HepG2 (cell line): ENCODE results near the gene CCNDBP1. TPM values are rescaled to one million over a fixed set of nuclear protein-coding genes. Genes with fewer than 3 reads are reported as not detected.
"Not testable (repeated sequence)": the region's sequence is repeated elsewhere in the genome, so short reads cannot be mapped to it uniquely, and the experiment has no call there.

Source experiments
- ATAC-seq: fragments of 200-7000 bp; cut with Tn5 transposase; 3 replicates; pipeline ENCODE4 v1.9.1; 2020; ENCODE audit warnings: mild to moderate bottlenecking, moderate library complexity
- BruUV-seq: library from RNA; stranded (reverse); fragments of 400-500 nt; replicated peaks from 2 replicates; lab custom pipeline; 2021; lab: Mats Ljungman, UMichigan
- CTCF ChIA-PET: fragments of 300-600 bp; formaldehyde crosslinking; extraction: SDS; loops from one replicate; lab custom pipeline; 2021; ENCODE audit warnings: low total read pairs, inconsistent platforms, low intra/inter-chr PET ratio; lab: Yijun Ruan, JAX
- POLR2A ChIA-PET: fragments of 350-600 bp; sonication (Branson Sonifier 250); formaldehyde crosslinking; loops from one replicate; lab custom pipeline; 2020; ENCODE audit warnings: antibody characterized with exemption, inconsistent platforms; lab: Yijun Ruan, JAX
- DNase-seq: peaks from one replicate; pipeline ENCODE4 v3.0.0-alpha.2; 2015; ENCODE audit warnings: low spot score
- FAIRE-seq: peaks from 3 replicates; lab custom pipeline; 2011; peaks lifted over from hg19 to GRCh38; lab: Jason Lieb, UNC
- H2AFZ ChIP-seq: one replicate; pipeline ENCODE4 v1.6.1; 2011; ENCODE audit warnings: low read length, inconsistent platforms
- H3K27ac ChIP-seq: fragments of 300-600 bp; 3 replicates; pipeline ENCODE4 v1.8.0; 2011; ENCODE audit warnings: mixed run types, mild to moderate bottlenecking, mixed read lengths, low read length, inconsistent platforms; ENCODE audit not compliant: insufficient read depth; ENCODE audit errors: extremely low read length
- H3K27me3 ChIP-seq, 2 experiments: fragments of 200-600 bp in 1 of 2; 2 replicates in 1 of 2; 3 replicates in 1 of 2; pipeline versions ENCODE4 v1.6.0 to v1.8.0; 2011; ENCODE audit warnings: low read length in 2 of 2, mild to moderate bottlenecking in 2 of 2, moderate library complexity in 2 of 2, inconsistent platforms in 1 of 2; ENCODE audit not compliant: insufficient read depth in 2 of 2, control insufficient read depth in 1 of 2
- H3K36me3 ChIP-seq, 2 experiments: fragments of 200-600 bp in 1 of 2; replicated peaks in 1 of 2; 2 replicates in 1 of 2; 3 replicates in 1 of 2; pipeline versions ENCODE4 v1.5.1 to v1.8.0; 2011; ENCODE audit warnings: low read length in 2 of 2, inconsistent platforms in 1 of 2; ENCODE audit not compliant: insufficient read depth in 2 of 2, control insufficient read depth in 1 of 2
- H3K4me1 ChIP-seq: 2 replicates; pipeline ENCODE4 v1.5.1; 2012; ENCODE audit warnings: low read length, inconsistent platforms; ENCODE audit not compliant: insufficient read depth
- H3K4me2 ChIP-seq: 2 replicates; pipeline ENCODE4 v1.6.0; 2011; ENCODE audit warnings: low read depth, low read length, inconsistent platforms
- H3K4me3 ChIP-seq, 3 experiments: fragments of 200-600 bp in 1 of 3; sonication (generic), shearing (Covaris generic) in 1 of 3; replicated peaks in 1 of 3; 2 replicates each; pipeline ENCODE4 v1.5.1; 2011 to 2016; ENCODE audit warnings: low read length in 3 of 3, inconsistent platforms in 2 of 3, low read depth in 2 of 3, mild to moderate bottlenecking in 2 of 3, control low read depth in 1 of 3, mixed read lengths in 1 of 3; ENCODE audit not compliant: insufficient read depth in 1 of 3
- H3K79me2 ChIP-seq: one replicate; pipeline ENCODE4 v1.6.1; 2011; ENCODE audit warnings: low read length, inconsistent platforms; ENCODE audit not compliant: insufficient read depth
- H3K9ac ChIP-seq: 2 replicates; pipeline ENCODE4 v1.6.0; 2011; ENCODE audit warnings: mild to moderate bottlenecking, low read depth, low read length, inconsistent platforms; ENCODE audit not compliant: insufficient read depth
- H3K9me3 ChIP-seq: 2 replicates; pipeline ENCODE4 v1.5.1; 2012; ENCODE audit warnings: mild to moderate bottlenecking, low read length
- H4K20me1 ChIP-seq: 2 replicates; pipeline ENCODE4 v1.6.0; 2011; ENCODE audit warnings: inconsistent platforms, mild to moderate bottlenecking, low read length, moderate library complexity; ENCODE audit not compliant: insufficient read depth
- GLI4 ChIP-seq: sonication (generic); formaldehyde crosslinking; IDR thresholded peaks from 2 replicates; pipeline ENCODE4 v1.5.1; 2020; ENCODE audit warnings: missing genetic modification reagents, mild to moderate bottlenecking, moderate library complexity, borderline replicate concordance
- GLMP ChIP-seq: sonication (generic); formaldehyde crosslinking; IDR thresholded peaks from 2 replicates; pipeline ENCODE4 v1.9.0; 2021; ENCODE audit warnings: missing genetic modification reagents, mild to moderate bottlenecking, borderline replicate concordance
- HDAC1 ChIP-seq: sonication (generic); formaldehyde crosslinking; IDR thresholded peaks from 2 replicates; pipeline ENCODE4 v1.5.1; 2020; ENCODE audit warnings: mild to moderate bottlenecking, missing genetic modification reagents
- MNT ChIP-seq: fragments of 450-650 bp; IDR thresholded peaks from 2 replicates; pipeline ENCODE4 v1.6.1; 2016
- ZFP62 ChIP-seq: sonication (generic); formaldehyde crosslinking; IDR thresholded peaks from 2 replicates; pipeline ENCODE4 v1.4.0; 2020; ENCODE audit warnings: missing genetic modification reagents
- WGBS: methylation state at CpG from one replicate; pipeline ENCODE4 v1.1.6; 2017; ENCODE audit warnings: low lambda C conversion rate; 5-methylcytosine and 5-hydroxymethylcytosine counted together
- in situ Hi-C: cut with HindIII; loops from 2 replicates; pipeline ENCODE4 v1.10.0; 2017; ENCODE audit warnings: low pct_unique_long_range_greater_than_20kb; ENCODE audit not compliant: extremely low pct_ligation_motif_present
- intact Hi-C: fragments of 100-400 bp; cut with micrococcal nuclease; formaldehyde crosslinking; loops from one replicate; pipeline ENCODE4 v1.10.0; 2022; ENCODE audit not compliant: unreplicated experiment
- polyA plus RNA-seq, 8 experiments: library from polyadenylated mRNA; depleted of rRNA in 3 of 8; stranded (reverse) in 7 of 8; unstranded in 1 of 8; fragments of >200 nt; fragmentation: Illumina TruSeq in 4 of 8; extraction: Trizol in 4 of 8; gene quantifications; 2 replicates each; pipeline versions ENCODE4 v1.2.1 to v1.2.3, GENCODE V29; 2011 to 2016; ENCODE audit warnings: low read depth in 4 of 8, missing spikeins in 1 of 8, mixed read lengths in 1 of 8; ENCODE audit not compliant: insufficient read depth in 1 of 8
- total RNA-seq, 5 experiments: library from RNA; depleted of rRNA; stranded (reverse); fragments of >200 nt; fragmentation: Illumina TruSeq; extraction: Trizol; gene quantifications; 2 replicates each; pipeline ENCODE4 v1.2.3, GENCODE V29; 2016; ENCODE audit warnings: low read depth in 1 of 5

Gene CCNDBP1
- total and polyA plus RNA-seq, 2 of the 13 experiments (the other 11 are each of a cell fraction or from before 2014, with no cell fraction given): 24.8 to 42.3 TPM

GRCh38 chr15:43196760-43197548, 11.8 kb downstream of the CCNDBP1 start:
- ATAC-seq: no peak
- Histone ChIP-seq H3K27ac (no peak overlapping the region), H3K79me2 (no peaks in the 10 kb centered on the region), H3K4me1 (no peaks in the 10 kb centered on the region), H3K9ac (no peak overlapping the region), H2AFZ (no peak overlapping the region), H3K4me3 (no peak overlapping the region)
- no peak for FAIRE-seq
- 89% methylated on average over 10 of the region's 10 CpGs for WGBS
- intact Hi-C loops: no loop called here
- BruUV-seq: no TSS peak
- CTCF ChIA-PET: no interaction called here
- TF ChIP-seq GLMP (CRISPR knock-in tag) (no peak), ZFP62 (CRISPR knock-in tag) (no peak), HDAC1 (CRISPR knock-in tag) (no peak), MNT (peak; percentile 69), GLI4 (no peak)
- TF ChIP-seq, all 625 proteins: peak for 1
- H3K36me3 ChIP-seq: peaks cover 6 to 21% of the 10 kb centered on the region in 2 experiments; a peak in 4 of 5 replicates
- DNase-seq: no peak
- H4K20me1 ChIP-seq: no peaks in the 10 kb centered on the region
- no peak overlapping the region for H3K4me2 ChIP-seq
- in situ Hi-C loops: no loop called here
- POLR2A ChIA-PET: no interaction called here
- H3K9me3 ChIP-seq: no peaks in the 10 kb centered on the region
- peaks cover 0 to 7% of the 10 kb centered on the region in 2 experiments; a peak in 1 of 5 replicates for H3K27me3 ChIP-seq

- POLR2A ChIA-PET, H4K20me1 ChIP-seq, H3K4me1 ChIP-seq, H3K27ac ChIP-seq, intact Hi-C loops, H3K4me3 ChIP-seq, FAIRE-seq, DNase-seq, ATAC-seq, H3K9ac ChIP-seq, H2AFZ ChIP-seq, H3K9me3 ChIP-seq, H3K4me2 ChIP-seq, H3K79me2 ChIP-seq, BruUV-seq, CTCF ChIA-PET, in situ Hi-C loops, H3K27me3 ChIP-seq: not testable (repeated sequence)
- 94% methylated on average over 3 of the region's 3 CpGs for WGBS
- H3K36me3 ChIP-seq: peaks cover 4 to 14% of the 10 kb centered on the region in 2 experiments; a peak in 4 of 5 replicates
Measured at GRCh38 chr15:43197773-43198172, 12.6 kb downstream of the CCNDBP1 start.

- 97% methylated on average over 1 of the region's 4 CpGs for WGBS
- H3K36me3 ChIP-seq, FAIRE-seq, ATAC-seq, intact Hi-C loops, H3K9me3 ChIP-seq, H2AFZ ChIP-seq, BruUV-seq, DNase-seq, H3K79me2 ChIP-seq, POLR2A ChIA-PET, H3K27ac ChIP-seq, H3K4me1 ChIP-seq, H3K4me3 ChIP-seq, CTCF ChIA-PET, H3K4me2 ChIP-seq, in situ Hi-C loops, H4K20me1 ChIP-seq, H3K9ac ChIP-seq: not testable (repeated sequence)
- H3K27me3 ChIP-seq: peaks cover 0 to 10% of the 10 kb centered on the region in 2 experiments; a peak in 1 of 5 replicates
Measured at GRCh38 chr15:43198556-43198955, 13.4 kb downstream of the CCNDBP1 start.
